HG02840 (cell line): Measurements from ENCODE around the gene NNAT.

Experiments used
- ATAC-seq: cut with Tn5 transposase; IDR thresholded peaks from one replicate; pipeline ENCODE4 v1.9.1; 2021; ENCODE audit warnings: mild to moderate bottlenecking, moderate library complexity, moderate number of reproducible peaks; ENCODE audit not compliant: unreplicated experiment, low FRiP score

Gene NNAT

DNA sequence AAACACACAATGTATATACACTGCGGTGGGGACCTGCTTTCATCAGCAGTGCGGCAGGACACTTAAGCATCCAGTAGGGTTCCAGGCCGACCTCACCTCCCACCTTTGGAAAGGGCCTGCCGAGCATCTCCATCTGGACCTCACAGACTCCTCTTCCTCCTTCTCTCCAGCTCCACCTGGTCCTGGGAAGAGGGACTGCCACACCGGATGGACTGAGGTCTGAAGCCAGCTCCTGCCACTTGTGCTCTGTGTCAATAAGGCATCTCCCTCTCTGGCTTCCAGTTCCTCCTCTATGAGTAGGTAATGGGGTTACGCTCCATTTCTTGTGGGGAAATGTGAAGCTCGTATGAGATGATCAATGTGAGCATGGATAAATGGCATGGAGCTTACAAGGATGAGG is 19.1 kb upstream of the NNAT start:
- ATAC-seq: no peak

DNA sequence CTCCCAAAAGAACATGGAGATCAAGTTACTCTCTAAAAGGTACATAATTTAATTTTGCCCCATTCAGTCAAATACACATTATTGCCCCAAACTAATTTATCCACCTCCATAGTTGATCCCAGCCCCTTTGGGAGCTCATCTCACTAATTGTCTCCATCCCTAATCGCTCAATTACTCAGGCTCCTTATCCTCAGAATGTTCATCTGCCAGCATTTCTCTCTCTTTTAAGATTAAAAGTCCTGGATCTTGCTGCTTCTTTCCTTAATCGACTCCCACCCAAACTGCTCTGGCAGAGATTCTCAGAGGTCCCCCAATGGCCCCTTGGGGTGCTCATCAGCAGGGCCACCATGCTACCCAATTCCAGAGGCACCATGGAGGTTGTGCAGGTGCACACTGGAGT is 18.4 kb upstream of the NNAT start:
- no peak for ATAC-seq

DNA sequence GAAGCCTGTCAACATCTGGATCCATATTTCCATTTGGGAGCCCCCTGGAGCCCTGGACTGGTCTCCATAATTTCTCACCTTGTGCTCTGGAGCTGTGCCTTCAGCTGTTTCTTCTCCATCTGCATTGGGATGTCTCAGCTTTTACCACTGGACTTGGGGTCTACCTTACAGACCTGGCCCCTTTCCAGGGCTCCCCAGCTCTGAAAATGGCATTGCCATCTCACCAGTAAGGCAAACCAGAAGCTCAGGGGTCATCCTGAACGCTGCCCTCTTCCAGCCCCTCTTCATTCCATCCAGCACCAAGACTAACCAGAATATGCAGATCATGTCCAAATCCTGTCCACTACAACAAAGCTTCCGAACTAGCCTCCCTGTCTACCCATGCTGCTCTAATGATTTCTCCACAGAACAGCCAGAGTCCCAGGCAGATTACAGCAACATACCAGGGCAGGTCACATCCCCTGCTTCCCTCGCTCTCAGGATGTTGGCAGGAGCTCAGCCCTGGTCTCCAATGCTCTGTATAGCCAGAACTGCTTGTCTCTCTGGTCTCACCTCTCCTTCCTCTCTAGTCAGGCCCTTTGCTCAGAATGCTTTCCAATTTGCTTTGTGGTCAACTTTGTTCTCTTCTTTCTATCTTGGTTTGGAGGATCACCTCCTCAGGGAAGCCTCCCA is 17.7 kb upstream of the NNAT start:
- no peak for ATAC-seq

DNA sequence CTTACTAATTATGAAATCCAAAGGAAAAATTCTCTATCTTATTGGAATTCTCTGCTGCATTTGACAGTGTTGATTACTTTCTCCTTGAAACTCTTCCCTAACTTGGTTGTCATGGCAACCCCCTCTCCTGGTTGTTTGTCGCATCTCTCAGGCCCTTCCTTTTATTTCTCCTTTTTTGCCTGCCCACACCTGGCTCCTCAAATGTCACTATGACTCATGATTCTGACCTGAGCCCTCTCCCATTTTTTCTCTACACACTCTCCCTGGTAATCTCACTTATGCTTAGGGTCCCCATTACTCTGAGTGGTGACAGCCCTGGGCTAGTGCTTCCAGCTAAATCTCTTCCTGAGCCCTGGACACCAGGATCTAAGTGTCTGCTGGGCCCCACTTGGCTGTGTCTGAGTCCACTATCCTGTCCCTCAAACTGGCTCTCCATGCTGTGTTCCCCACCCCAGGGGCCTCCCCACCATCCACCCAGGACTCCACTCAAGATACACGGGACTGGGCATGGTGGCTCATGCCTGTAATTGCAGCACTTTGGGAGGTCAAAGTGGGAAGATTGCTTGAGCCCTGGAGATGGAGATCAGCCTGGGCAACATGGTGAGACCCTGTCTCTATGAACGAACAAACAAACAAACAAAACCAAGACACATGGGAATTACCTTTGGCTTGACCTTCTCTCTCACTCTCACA is 16.5 kb upstream of the NNAT start:
- ATAC-seq: no peak

DNA sequence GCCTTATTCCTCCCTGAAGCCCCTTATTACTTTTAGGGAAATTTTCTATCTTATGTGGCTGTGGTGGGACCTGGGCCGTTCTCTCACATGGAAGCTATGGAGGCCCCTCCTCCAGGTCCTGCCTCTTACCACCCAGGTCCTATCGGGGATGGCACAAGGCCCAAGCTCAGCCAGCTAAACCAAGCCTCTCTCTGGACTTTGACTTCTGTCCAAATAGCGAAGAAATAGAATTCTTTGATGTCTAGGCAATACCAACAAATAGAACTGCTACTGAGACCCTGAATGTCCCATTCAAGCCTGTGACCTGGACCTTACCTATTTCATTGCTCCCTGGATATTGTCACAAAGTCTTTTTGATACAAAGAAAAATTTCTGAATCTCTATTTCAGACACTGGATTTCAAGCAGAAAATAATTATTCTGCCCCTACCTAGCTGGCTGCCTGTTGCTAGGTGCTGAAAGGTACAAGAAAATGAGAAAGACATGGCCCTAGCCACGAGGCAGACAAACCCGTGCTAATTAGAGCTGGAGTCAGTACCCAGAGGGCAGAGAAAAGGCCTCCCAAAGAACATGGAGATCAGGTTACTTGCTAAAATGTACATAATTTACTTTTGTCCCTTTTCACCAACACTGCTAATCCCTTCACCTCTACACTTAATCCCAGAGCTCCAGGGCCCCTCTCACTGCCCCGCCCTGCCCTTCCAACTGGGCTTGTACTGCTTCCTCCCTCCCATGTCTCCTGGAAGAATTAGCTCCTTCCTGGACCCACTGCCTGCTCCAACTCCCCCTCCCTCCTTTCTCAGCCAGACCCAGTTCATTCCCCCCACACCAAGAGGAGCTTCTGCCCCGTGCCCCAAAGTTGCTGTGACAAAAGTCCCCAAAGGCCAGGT is 15.5 kb upstream of the NNAT start:
- no peak for ATAC-seq

DNA sequence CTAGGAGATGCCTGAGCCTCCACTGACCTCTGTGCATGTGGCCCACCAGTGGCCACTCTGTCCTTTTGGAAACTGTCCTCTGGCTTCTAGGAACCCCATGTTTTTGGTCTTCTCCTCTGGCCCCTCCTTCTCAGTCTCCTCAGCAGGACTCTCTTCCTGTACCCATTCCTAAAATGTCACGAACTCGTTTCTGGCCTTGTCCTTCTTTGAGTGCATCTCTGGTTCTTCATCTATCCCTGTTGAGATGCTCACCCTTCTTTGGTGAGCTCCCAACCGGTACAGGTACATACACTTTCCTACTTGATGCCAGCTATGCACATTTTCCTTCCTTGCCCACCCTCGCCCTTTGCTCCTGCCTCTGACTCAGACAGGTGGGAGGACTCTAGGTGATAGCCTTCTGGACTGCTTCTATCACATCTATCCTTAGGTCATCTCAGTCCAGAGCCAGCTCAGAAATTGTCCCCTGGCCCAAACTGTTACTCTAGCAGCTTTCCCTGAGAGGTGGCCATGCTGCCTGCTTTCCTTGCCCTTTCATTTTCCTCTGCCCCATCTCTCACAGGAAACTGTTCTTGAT is 14.8 kb upstream of the NNAT start:
- ATAC-seq: no peak

DNA sequence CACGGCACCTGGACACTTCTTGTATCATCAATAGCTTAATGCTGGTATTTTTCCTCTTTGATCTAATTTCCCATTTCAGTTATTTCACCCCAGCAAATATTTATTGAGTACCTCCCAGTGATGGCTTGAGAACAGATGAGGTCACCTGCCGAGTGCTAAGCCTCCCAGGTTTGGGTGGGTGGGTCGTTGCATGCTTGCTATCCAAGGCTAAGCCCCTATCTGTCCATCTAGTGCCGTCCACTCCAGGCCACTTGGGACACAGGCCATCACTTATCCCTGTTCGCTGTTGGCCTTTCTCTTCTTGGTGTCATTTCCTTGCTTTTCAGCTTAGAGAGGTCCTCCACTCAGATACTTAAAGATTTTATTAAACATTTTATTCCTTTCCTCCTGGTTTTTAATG is 10.8 kb upstream of the NNAT start:
- no peak for ATAC-seq

DNA sequence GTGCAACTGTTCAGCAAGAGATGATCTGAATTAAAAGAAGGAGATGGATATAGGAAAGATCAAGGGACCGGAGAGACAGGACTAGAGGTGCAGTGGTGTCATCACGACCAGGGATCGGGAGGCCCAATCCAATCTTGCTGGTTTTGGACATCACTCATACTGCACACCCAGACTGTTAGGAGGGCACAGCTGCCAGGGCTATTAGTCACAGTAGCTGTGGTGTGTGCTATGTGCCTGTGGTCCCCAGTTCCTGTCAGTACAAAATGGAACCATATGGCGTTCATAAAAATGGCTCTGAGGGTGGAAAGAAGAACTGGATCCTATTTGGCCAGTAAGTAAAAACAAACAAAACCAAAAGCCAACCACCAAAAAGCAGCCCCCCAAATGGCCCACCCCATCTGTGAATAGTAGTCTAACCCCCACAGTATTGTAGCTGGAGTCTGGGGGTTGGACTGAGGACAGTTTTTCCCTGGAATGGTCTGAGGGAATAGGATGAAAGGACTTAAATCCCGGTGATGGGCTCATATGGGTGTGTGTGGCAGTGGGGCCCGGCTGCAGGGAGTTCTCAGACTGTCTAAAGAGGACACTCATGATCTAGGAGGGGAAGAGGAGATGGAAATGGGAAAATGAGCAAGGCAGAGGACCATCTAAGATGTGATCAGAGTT is 9.3 kb upstream of the NNAT start:
- no peak for ATAC-seq

DNA sequence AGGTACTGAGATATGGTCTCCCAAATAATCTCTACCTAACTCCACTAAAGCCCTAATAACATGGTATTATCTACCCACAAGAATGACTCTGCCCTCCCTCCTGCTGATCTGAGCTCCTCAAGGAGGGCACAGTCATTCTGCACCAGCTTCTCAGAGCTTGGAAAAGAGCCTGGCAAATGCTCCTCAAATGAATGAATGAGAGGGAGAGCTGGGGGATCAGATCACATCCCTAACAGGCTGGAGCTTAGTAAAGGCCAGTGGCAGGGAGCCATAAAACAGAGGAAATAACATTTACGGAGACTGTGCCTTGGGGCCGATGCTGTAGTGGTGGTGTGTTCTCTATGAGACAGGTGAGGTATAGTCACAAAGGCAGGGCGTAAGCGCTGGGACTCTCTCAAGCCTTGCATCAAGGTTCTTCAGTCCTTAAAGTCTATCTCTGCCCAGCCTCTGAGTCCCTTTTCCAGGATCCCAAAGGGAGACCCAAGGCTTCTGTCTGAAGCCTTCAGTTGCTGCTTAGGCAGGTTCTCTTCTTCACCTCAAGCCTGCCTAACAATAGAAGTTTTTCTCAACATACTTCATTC is 7.2 kb upstream of the NNAT start:
- ATAC-seq: no peak

DNA sequence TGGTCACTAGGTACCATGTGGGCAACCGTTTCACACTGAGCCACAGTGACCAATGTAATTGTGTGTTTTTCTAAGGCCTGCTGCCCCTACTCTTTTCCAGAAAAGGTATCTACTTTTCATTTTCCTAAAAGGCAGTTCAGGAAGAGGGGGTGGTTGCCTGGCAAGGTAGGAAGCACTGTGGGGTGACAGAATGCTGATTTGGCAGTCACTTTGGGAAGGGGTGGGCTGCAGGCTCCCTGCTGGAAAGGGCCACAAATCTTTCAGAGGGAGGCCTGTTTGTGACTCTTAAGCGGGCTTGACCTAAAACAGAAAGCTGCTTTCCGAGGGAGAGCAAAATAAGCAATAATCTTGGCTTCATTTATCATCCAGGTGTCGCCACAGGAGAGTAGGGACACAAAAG is 5.2 kb upstream of the NNAT start:
- ATAC-seq: no peak

DNA sequence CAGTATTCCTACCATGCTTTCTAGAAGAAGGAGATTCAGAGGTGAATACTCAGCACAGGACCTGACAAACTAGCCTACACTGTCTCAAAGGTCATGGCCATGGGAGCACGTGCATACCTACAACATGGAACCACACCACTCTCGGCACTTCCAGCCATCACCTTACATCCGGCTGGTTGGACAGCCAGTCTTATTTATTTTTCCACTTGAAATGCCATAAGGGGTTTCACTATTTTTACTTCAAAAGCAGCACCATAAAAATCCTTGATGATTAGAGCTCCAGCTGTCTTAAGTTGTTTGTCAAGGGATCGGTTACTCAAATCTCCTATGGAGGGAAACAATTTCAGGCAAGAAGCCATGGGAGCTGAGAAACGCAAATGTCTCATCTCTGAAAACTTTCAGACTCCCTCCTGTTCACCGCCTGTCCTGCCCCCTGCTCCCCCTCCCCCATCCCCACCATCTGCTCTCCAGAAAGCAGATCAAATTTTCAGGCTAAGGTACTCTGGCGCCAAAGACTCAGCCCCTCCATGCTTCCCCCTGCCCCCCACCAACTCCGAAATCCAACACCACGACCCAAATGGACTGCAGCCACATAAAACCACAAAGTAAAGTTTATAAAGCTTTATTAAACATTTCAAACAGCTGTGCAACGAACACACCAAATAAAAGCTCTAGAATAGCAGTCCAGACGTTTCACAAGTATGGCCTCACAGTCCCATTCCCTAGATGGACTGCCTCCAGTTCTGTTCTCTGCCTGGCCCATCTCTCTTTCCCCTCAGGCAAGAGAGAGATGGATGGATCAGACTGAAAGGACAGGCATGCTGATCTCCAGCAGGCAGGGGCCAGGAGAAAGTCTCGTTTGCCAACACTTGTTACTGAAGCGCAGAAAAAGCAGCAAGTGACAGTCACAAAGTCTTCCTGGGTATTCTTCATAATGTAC is 4.0 kb upstream of the NNAT start:
- no peak for ATAC-seq

DNA sequence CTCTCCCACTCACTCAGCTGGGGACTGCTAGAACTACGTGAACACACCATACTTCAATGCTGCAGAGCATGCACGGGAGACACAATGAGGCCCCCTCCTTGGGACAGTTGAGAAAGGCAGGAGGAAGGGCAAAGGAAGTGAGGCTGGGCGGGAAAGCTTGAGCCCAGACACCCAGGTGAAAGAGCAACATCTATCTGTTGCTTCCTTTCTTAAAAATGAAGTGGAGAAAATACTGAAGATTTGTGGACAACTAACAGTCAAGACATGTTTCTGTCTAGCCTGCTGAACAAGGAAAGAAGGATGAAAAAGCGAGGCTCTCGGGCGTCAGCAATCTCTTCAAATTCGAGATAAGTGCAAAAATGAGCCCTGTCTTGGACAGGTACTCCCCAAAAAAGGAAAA is 3.0 kb upstream of the NNAT start:
- ATAC-seq: no peak

DNA sequence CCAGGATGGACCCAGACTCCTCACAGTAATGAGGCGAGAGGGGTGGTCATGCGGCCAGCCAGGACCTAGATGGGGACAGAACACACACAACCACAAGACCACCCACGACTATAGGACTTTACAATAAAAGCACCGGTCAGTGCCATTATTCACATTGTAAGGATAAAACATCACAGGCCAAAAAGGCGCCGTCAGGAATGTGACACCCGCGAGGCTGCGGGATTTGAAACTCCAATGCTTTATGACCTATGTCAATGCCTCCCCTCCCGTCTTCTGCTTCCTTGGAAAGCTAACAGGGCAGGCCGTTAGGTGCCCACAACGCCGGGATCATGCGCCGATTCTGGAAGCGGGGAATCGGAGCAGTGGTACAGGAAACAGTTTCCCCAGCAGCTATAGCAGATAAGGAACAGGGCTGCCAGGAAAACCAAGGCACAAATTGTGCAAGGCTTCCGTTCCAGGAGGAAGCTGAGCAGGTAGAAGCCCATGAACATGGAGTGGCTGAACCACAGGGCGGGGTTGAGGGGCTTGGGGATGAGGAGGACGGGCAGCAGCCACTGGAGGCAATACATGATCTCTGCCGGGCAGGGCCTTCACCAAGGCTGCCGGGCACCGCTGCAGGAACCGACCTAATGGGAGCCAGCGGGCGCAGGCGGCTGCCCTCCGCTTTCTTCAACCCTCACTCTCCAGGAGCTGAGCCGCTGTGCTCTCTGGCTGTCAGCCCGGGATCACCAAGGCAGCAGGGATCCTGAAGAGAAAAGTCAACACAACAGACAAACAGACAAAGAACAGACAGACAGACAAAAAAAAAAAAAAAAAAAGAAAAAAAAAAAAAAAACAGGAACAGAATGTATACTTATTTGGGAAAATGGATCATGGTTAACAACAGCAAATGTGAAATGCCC is 2.2 kb upstream of the NNAT start:
- no peak for ATAC-seq

DNA sequence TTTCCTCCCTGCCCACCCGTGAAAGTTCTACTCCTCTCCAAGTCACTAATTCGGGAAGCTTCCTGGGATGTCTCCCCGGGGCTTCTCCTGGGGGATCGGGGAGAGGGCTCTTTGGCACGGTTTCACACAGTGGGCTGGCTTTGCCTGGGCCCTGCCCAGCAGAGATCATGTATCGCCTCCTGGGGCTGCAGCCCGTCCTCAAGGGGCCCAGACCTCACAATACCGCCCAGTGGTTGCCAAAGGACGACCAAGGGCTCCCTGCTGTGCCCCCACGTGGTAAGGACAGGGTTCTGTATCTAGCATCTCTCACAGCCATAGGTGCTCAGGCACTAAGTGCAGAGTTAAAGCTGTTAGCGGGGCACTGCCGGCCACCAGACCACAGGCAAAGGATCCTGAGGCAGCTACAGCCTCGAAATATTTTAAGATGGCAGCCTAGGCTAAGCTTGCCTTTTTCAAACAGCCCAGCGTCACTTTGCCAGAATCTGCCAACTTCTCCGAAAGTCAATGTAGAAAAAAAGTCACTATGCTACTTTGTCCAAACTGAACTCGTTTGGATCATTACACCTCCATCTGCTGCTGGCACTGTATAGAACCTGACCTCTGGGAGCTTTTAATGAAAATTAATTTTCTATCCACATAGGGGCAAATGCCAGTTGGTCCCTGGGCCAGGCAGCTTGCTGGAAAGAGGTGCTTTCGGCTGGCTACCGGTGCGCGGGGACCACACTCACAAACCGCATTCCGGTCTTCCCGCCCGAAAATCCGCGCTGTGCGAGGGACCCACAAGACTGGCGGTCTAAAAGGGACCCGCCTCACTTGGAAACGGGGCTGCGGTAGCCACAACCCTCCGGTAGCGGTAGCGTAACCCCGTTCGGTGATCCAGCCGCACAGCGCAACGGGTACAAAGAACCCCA is 1.3 kb upstream of the NNAT start:
- no peak for ATAC-seq

DNA sequence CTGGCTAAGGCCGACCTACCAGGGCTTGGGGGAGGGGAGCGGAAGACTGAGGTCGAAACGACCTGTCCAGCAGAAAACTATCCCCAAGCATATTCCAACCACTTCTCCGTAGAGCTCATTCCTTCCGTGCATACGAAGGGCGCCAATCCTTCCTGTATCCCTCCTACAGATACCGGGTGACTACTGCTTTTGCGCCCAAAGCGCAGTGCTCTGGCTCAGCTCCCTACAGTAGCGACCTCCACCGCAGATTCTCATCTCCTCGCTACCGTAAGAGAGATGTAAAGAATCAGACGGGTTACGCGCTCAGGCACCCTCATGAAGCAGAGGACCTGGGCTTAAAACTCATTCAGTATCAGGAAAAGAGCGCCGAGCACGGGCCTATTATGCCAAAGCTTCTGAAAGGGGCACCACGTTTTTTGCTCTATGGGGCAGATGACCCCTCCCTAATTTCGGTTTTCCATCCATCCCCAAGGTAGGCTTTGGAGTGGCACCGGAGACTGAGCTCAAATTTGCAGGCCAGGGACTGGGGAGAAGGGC is 563 bp upstream of the NNAT start:
- no peak for ATAC-seq

DNA sequence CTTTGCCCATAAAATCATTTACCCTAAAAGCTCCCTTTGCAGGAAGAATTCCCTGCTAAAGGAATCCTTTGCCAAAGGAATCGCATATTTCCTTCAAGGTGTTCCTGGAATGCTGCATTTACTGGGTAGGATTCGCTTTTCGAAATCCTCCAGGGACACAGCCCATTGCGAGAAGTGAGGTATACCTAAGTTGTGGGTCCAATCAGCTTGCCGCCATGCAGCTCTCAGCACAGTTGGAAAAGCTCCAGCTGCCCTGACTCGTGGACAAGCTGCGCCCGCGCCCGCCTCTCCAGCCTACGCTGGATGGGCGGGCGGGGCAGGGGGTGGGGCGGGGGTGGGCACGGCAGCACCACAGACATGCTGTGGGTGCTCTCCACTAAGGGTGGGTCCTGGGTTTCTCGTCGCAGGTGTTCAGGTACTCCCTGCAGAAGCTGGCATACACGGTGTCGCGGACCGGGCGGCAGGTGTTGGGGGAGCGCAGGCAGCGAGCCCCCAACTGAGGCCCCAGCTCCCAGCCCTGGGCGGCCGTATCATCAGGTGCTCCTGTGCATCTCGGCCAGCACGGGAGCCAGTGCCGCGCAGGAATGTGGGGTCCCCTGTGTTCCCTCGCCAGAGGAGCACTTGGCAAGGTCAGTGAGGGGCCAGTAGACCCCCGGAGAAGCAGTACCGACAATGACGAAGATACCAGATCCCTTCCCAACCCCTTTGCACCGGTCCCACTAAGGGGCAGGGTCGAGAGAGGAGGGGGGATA is 1.4 kb downstream of the NNAT start:
- ATAC-seq: no peak
